Hematopoietic multipotent progenitor cell treated with erythropoietin and hydrocortisone succinate and interleukin-3 and kit ligand, for 17 days (in vitro differentiated cells): ENCODE measurements around the gene CTNND2.
A peak's percentile ranks its signal among the peaks of the same experiment; 100 is the strongest.
"Not testable (repeated sequence)": the region's sequence is repeated elsewhere in the genome, so short reads cannot be mapped to it uniquely, and the experiment has no call there.

Experiments used
- DNase-seq: peaks from one replicate; pipeline ENCODE4 v3.0.0-alpha.2; 2015; ENCODE audit warnings: low spot score

CTNND2 gene

DNA sequence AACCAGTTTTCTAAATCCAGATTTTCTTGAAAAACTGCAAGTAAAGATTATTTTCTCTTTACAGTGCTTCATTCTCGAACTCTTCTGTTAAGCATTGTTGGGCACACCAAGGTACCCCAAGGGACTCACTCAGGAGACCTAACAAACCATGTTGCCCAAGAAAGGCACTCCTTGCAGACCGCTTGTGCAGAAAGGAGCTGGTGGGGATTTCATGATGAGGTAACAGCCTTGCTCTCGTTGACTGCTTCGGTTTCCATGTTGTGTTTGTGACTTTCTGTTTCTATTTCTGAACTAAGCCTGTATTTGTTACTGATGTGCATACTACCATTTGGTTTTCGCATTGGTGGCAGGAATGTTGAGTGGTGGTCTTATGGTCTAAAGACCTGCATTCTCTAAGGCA is 876.6 kb downstream of the CTNND2 start:
- DNase-seq: no peak

DNA sequence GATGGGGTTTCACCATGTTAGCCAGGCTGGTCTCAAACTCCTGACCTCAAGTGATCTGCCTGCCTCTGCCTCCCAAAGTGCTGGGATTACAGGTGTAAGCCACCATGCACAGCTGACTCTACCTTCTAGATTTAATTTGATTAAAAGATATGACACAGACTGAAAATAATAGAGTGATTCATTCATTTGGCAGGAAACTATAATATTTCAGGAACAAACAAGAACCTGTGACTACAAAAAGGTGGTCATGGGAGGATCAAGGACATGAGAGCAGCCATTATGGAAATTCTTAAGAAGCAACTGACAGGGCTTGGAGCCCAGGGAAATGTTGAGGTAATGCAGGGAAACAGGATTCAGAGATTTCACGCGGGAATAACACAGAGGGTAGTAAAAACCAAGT is 877.7 kb downstream of the CTNND2 start:
- no peak for DNase-seq

DNA sequence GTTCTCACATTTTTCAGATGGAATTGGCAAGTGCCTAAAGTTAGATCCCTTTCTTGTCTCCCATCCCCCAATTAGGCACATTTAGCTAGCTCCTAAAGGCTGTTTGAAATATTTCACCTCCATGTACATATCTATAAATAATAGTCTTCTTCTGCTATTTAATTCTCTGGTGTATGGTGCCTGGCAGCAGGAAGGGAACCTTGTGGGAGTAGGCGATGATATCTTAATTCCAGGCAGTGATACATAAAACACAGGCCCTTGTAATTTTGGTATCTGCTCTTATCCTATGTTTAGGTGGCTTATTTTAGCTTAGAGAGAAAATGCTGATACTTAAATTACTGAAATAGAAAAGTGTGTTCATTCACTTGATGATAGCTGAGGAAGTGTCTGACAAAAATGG is 880.3 kb downstream of the CTNND2 start:
- DNase-seq: no peak

DNA sequence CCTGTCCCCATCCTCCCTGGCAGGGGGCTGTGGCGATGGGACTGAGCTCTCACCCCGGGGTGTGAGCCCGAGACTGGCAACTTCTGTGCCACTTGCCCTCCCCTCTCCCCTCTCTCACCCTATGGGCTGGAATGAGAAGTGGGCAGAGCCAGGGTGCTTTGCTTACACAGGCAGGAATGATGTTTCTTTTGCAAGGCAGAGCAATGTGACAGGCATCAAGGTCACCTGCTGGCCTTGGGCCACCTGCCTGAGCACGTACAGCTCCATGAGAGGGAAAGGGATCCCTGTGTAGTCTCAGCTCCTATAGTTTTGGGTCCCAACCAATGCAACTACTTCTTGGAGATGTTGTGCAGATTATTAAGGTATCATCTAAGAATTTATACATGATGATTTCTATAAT is 890.5 kb downstream of the CTNND2 start:
- no peak for DNase-seq

DNA sequence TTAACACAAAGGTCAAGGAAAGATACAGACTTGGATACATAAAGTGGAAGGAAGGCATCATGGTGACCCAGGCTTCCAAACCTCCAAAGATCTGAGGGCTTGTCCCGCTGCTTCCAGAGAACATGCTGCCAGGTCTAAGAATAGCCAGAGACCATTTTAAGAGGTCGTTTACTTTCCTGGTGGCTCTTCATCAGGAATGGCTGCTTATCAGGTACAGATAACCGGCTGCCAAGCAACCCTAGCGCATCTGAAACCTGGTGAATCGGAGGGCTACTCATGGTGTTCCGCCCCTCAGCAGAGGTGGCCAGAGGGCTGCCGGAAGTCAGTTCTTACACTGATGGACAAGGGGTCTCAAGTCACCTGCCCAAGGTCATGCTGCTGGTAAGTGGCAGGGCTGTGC is 892.0 kb downstream of the CTNND2 start:
- DNase-seq: no peak

DNA sequence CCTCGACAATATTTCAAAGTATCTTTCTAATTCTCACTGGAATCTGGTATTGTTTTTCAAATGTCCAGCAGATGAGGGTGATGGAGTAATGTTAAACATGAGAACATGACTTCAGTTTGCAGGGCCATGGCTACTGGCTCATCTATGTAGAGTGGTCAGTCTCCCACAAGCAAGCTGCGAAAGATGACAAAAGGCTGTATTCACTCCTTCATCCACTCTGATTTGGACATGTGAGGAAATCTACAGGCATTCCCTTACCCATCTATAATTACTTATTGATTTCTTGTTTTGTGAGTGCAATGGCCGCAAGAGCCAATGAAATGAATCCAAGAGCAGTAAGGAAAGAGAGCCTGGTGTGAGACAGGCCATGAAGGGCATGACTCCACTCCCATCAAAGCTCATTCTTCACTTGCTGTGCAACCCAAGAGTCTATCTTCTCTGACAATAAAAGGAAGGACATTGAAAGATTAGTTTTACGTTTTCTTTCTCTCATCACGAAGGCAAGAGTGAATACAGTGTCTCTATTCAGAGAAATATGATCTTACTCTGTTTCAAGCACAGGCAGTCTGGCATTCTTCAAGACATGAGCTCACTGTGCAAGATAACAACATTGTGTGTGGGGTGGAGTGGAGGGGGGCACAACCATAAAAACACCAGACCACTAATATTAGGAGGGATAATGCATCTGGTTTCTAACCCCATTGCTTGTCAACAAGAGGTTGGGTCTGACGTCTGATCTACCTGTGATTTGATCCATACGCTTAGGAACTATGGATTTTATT is 893.6 kb downstream of the CTNND2 start:
- DNase-seq: no peak

DNA sequence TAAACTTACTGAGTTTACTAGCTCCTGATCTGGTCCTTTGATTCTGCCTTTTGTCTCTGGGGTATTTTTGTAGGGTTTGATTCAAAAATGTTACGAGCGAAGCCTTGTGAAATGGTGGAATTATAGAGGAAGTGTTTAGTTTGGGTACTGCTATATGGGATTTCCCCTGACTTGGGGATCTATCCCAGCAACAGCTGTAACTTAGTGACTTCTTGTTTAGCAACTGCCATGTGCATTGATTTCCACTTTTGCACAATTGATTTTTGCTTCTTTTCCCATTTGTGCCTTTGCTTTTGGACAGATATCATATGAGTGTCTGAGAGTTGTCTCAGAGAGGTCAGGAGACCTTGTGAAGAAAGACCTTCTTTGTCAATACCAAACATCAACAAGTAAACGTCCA is 894.7 kb downstream of the CTNND2 start:
- DNase-seq: no peak

DNA sequence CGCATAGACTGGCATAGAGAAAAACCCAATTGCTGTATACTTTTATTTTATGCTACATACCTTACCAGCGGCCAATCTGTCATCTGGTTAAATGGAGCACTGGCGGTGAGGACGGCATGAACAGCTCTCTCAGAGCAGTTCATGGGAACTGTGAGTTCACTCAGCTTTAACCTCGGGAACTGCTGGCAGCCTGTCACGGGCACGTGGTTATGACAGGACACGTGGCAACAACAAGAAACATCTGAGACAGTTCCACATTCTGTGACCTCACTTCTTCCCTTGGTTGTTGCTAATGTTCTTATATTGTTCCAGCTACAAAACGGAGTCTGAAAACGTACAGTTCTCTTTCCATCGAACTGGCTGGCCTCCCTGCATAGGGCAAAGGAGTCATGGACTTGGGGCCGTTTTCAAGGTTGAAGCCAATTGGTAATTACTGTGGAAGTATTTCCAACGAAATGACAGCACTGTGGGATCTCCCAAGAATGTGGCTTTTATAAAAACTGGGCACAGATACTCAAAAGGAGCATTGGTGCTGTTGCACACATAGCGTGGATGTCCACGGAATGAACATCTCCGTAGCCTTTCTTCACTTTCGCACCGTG is 896.9 kb downstream of the CTNND2 start:
- DNase-seq: no peak

DNA sequence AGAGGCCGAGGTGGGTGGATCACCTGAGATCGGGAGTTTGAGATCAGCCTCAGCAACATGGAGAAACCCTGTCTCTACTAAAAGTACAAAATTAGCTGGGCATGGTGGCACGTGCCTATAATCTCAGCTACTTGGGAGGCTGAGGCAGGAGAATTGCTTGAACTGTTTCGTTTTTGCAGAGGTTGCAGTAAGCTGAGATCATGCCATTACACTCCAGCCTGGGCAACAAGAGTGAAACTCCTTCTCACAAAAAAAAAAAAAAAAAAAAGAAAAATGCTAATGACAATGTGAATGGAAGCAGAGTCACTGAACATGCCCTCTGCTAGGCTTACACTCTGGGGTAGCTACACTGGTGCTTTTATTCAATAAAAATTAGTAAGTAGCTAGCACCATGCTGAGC is 899.7 kb downstream of the CTNND2 start:
- not testable (repeated sequence) for DNase-seq

DNA sequence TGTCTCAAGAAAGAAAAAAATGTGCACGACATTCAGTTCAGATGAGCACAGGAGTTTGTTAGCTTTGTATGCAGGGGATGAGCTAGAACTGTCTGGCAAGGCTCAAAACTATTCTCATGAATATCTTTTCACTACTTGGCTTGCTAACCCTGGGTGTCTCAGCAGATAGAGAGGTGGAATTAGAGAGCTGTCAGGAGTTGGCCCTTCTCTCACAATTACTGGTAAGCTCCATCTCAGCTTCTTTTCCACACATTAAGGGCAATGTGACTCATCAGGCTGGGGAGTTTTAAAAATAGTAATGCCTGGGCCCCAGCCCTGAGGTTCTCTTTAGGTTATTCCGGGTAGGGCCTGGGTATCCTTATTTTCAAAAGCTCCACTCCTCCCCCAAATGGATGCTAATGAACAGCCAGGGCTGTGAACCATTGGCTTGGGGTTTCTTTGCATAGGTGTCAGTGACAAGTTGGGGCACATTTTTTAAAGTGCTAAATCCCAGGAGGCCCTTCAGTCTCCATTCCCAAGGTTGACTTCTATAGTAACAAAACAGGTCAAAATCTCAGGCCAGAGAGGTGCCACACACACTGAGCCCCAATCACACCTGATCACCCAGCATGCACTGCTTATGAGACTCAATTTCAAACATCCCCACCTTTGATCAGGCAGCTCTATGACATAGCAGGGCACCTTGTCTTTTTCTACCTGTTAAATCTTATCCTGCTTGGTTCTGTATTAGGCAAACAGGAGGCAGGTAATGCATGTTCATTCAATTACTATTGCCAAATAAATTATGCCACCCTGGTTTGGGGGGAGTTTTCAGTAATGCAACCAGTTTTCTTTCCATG is 903.5 kb downstream of the CTNND2 start:
- DNase-seq: no peak

DNA sequence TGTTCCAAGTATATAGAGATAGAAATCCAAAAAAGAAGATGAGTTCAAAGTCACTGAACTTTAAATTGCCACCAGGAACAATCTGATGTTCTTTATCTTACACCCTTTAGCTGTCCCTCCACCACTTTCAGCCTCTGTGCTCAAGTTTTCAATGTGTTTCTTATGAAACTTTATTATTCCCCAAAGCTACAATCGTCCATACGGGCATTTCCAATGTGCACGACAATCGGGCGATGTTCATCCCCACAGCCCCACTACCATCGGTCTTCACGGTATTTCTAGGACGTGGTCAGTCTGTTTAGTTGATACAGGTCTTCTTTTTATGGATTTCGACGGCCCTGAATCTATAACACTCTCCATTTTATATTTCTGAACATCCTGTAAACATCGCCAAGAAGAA is 904.5 kb downstream of the CTNND2 start:
- DNase-seq: no peak

DNA sequence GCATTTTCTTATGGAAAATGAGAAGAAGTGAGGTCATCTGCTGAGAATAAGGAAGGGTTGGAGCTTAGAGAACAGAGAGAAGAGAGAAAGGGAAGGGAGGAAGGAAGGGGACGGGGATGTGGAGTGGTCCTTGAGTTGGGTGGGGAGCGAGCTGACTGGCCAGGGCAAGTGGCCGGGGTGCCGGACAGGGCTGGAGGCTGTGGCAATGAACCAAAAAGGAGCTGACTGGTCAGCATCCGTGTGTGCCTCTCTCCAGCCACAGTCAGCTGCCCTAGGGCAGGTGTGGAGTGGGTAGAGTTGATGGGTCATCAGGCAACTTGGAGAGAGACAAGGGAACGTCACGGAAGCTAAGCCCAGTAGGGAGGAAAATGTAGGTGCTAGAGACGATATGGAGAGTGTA is 908.4 kb downstream of the CTNND2 start:
- DNase-seq: no peak

DNA sequence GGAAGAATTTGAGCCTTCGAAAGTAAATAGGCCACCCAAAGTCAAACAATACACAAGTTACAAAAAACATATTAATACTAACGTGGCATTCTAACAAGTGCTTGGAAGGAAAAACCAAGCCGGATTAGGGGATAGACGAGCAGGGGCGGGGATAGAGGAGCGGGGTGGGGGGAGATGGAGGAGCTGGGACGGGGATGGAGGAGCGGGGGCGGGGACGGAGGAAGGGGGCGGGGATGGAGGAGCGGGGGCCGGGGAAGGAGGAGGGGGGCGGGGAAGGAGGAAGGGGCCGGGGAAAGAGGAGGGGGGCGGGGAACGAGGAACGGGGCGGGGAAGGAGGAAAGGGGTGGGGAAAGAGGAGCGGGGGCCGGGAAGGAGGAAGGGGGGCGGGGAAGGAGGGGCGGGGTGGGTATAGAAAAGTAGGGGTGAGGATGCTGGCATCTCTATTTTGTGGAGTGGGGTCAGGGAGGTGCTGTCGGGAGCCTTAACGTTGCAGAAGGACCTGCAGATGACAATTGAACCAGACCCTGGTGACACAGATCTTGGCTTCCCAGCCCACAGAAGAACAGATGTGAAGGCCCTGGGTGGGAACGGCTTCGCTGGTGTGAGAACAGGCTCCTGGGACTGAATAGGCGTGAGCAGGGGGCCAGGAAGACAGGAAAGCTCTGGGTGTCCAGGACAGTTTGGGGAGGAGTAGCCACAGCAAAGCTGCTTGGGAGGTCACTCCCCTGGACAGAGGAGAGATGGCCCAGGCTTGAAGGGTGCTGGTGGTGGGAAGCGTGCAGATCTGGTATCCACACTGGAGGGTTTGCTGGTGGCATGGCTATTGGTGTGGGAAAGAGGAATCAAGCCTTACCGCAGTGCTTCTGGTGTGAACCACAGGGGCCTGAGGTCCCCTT is 909.9 kb downstream of the CTNND2 start:
- DNase-seq: no peak

DNA sequence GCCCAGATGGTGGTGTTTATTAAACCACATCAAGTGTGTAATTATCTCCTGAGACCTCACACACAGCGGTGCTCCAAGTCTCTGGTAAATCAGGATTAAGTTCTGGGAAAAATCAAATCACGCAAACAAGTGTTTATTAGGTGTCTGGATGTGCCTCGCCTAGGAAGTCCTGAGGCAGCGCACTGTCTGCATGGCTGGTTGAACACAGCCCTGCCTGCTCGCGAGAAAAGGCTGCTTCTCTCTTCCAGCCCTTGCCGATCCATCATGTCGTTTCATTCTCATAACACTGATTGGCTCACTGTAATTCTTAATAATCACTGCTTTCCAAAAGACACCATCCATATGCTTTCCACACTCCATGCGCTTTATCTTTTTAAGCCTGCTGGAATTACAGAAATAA is 913.6 kb downstream of the CTNND2 start:
- no peak for DNase-seq

DNA sequence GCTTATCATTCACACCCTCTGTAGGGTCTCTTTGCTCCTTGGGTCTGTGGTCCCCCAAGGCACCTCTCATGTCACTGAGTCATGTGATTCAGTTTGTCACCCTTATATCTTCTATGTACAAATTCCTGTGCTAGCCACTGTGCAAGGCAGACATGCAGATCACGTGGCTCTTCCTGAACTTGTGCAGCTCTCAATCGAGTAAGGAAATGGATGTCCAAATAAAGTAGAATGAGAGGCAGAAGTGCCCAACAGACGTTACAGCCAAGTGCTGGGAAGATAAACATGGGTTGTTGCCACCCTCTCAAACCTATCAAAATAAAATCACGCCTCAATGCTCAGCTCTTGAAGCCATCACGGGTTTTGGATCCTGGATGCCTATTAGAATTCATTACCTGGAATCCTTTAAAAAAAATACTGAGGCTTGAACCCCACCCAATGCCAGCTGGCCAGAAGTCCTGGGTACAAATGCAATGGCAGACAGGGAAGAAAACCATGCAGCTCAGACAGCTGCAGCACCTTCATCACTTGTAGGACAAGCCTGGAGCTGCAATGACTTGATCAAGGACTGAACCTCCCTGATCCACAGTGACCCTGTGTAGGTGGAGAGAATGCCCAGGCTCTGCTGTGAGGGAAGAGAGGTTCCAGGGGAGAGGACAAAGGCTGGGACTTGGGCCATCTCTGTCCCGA is 914.5 kb downstream of the CTNND2 start:
- DNase-seq: no peak

DNA sequence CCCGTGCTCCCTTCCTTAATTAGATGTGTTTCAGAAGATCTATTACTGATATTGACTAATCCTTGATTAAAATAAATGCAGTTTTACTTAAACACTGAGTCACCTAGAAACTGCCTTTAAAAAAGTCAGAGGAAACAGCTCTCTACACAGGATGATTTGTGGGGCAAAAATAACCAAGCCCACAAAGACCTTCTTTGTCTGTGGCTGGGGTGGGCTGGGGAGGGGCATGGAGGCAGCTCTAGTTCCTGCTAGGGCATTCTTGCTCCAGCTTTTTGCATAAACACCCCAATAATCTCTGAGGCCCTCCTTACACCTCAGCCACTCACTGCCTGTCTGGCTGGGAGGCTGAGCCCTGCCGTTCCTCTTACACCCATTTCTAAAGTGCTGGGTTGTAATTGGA is 915.6 kb downstream of the CTNND2 start:
- DNase-seq: no peak

DNA sequence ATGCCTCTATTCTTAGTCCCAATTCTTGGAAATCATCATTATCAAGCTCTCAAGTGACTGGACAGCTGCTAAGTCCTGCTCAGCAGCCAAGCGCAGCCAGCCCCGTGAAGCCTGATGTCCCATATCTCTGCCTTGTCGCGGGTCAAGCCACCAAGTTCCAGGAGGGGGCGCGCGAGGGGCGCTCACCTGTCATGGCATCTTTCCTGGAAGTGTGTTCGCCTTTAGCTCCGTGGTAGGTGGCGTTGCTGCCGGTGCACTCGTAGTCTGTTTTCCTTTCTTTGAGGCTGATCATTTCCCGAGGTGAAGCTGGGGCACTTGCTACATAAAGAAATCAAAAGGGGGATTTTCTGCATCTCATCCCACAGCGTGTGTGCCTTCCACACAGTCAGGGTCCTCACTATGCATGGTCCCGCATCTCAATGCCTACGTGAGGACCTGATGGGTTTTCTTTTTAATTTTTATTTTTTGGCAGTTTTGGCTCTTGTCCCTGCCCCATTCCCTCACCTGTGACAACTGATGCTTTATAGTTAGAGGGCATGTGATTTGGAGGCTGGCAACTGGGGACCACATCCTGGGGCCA is 916.2 kb downstream of the CTNND2 start:
- peak; percentile 20 for DNase-seq

DNA sequence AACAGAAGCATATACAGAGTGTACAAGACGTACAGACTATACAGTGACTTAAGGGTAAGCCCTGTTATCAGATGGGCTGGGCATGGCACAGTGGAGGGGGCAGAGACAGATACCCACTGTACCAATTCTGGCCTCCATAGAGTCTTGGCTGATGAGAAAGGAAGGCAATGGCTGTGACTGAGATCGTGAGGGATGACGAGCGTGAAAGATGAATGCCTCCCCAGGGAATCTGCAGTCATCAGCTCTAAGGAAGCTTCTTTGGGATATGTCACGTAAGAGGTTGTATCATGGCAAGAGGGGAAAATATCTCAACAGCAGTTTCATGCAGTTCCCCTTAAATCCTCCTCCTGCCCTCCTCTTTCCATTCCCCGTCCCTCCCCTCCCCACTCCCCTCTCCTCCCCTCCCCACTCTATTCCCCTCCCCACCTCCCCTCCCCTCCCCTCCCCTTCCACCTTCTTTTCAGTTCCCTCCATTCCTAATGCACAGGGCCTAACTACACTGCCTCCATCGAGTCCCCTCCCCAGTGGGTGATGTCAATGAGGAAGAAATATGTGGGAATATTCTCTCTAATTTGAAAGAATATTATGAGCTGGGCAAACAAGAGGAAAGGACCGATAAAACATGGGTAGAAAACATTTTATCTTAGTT is 916.8 kb downstream of the CTNND2 start:
- no peak for DNase-seq

DNA sequence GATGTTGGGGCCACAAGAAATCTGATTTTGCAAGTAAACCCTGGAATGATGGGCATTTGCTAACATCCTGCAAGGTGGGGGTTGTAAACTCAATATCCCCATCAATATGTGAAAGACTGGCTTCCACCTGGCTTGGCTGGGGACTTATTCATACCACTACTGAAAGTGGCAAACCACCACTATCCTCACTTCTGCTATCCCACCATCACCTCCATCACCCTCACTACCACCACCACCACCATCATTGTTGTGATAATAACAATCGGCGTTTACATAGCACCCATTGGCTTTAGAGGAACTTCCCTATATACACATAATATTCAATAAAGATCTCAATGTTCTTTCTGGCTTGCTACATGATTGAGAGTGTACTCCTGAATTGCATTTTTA is 918.5 kb downstream of the CTNND2 start:
- DNase-seq: no peak

DNA sequence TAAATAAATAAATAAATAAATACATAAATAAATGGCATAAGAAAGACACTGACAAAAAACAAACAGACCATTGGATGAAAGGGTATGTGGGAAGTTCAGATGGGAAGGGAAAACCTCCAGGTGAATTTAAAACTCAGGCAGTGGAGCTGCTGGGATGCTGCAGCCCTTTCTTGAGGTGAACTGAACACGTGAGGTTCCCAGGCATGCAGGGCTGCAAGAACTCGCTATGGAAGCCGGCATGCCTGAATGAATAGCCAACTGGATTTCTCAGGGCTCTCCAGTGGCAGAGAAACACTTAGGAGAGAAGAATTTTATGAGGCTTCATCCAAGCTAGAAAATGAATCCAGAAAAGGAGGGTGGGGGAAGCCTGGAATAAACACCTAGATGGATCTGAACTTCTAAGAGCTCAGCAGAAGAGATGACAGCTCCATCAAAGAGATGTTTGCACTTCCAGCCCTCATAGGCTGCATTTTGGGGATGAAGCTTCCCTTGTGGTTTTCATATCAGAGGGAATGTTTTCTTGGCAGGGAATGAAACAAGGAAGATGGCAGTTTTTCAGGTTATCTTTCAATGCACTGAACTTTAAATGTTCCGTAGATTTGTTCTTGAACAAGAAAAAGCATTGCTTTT is 919.0 kb downstream of the CTNND2 start:
- no peak for DNase-seq
